Adrenal gland (tissue), 12 donors: ENCODE data around the gene CCDC134. TPM values are rescaled to one million over a fixed set of nuclear protein-coding genes. Genes with fewer than 3 reads are reported as not detected.

Source experiments
- DNase-seq, 7 donors: peaks; one replicate each; pipeline ENCODE4 v3.0.0-alpha.2; 2019 to 2020
- H3K27ac ChIP-seq, 5 donors: fragments of 200-600 bp; sonication (generic) in 4 of 5; 1 replicate in 3 of 5; 2 replicates in 2 of 5; pipeline versions ENCODE4 v1.5.1 to v1.8.0; 2016 to 2020; ENCODE audit warnings: mild to moderate bottlenecking in 1 of 5
- H3K27me3 ChIP-seq: fragments of 200-600 bp; 2 replicates; pipeline ENCODE4 v1.8.0; 2021
- H3K36me3 ChIP-seq, 2 donors: fragments of 200-600 bp; replicated peaks in 1 of 2; 1 replicate in 1 of 2; 2 replicates in 1 of 2; pipeline versions ENCODE4 v1.5.1 to v1.8.0; 2018 to 2022
- H3K4me1 ChIP-seq, 2 donors: fragments of 200-600 bp; replicated peaks in 1 of 2; 1 replicate in 1 of 2; 2 replicates in 1 of 2; pipeline versions ENCODE4 v1.5.1 to v1.8.0; 2018 to 2021
- H3K4me3 ChIP-seq, 4 donors: fragments of 200-600 bp; sonication (generic) in 3 of 4; one replicate each; pipeline ENCODE4 v1.5.1; 2016 to 2018
- H3K9me3 ChIP-seq, 3 donors: fragments of 200-600 bp; sonication (generic) in 1 of 3; replicated peaks in 1 of 3; 1 replicate in 2 of 3; 2 replicates in 1 of 3; pipeline versions ENCODE4 v1.5.1 to v1.8.0; 2016 to 2021
- CTCF ChIP-seq, 6 experiments: fragments of 450-650 bp in 4 of 6; fragments of 200-600 bp in 2 of 6; sonication (generic) in 1 of 6; IDR thresholded peaks; 1 replicate in 5 of 6; 2 replicates in 1 of 6; pipeline versions ENCODE4 v1.5.1 to v1.8.0; 2016 to 2021; ENCODE audit warnings: antibody characterized with exemption in 6 of 6, mild to moderate bottlenecking in 2 of 6, moderate library complexity in 1 of 6
- POLR2A ChIP-seq, 2 donors: fragments of 450-650 bp; IDR thresholded peaks; one replicate each; pipeline ENCODE4 v1.6.1; 2017; ENCODE audit warnings: antibody characterized with exemption in 2 of 2, mild to moderate bottlenecking in 2 of 2, moderate library complexity in 1 of 2
- WGBS, 4 donors: extraction: QIAGEN DNeasy Blood & Tissue Kit in 2 of 4; methylation state at CpG; one replicate each; pipeline versions ENCODE4 v1.1.5 to v1.1.7; 2013 to 2017; 5-methylcytosine and 5-hydroxymethylcytosine counted together
- intact Hi-C, 2 donors: fragments of 100-400 bp; cut with DNase I; formaldehyde crosslinking; loops; one replicate each; pipeline versions ENCODE4 v1.14.1 to v1.15.0; 2022 to 2023
- polyA plus RNA-seq, 3 donors: library from polyadenylated mRNA; stranded (reverse); fragments of 200-250 nt in 2 of 3; fragments of 350-450 nt in 1 of 3; fragmentation: Illumina TruSeq in 1 of 3; extraction: RNeasy Lipid Tissue Mini Kit (QIAGEN cat#74804) in 1 of 3; gene quantifications; one replicate each; pipeline ENCODE4 v1.2.3, GENCODE V29; 2013 to 2014
- total RNA-seq, 9 donors: library from RNA; depleted of rRNA in 4 of 9; stranded (reverse); fragments of >200 nt in 4 of 9; fragments of 120-200 nt in 1 of 9; fragmentation: NEBNext Ultra II Directional in 1 of 9; extraction: Animal tissue kit (Norgen Biotek cat#: 25700) in 1 of 9; gene quantifications; one replicate each; pipeline versions ENCODE4 v1.1.0 to v1.2.4, GENCODE V29; 2013 to 2023
- donor health status: healthy with polysubstance abuse.
- donor health status: Bipolar disorder and iron deficiency.
- donor health status: DM: yes; HTN: yes; CAD: no.
- donor health status: DM: no; HTN: no; CAD: no.
- donor health status: DM: no; HTN: no; CAD: no.
- donor health status: DM: yes; HTN: yes; CAD: no.

The CCDC134 gene
- total and polyA plus RNA-seq, 12 donors: 4.9 to 64.4 (median 32.0) TPM

GRCh38 chr22:41831383-41831782 lies 30.9 kb downstream of the CCDC134 start:
- intact Hi-C loops: no loop called here
- TF ChIP-seq POLR2A (IDR thresholded peaks at IDR 0.05) (no peak), CTCF (IDR thresholded peaks at IDR 0.05) (no peak)
- peak in 3 of 7 donors; percentile 46 to 58 (median 51) for DNase-seq
- Histone ChIP-seq H3K4me3 (no peak overlapping the region), H3K27ac (peak overlapping the region in 4 of 5 donors; percentile 87 to 99 (median 97)), H3K4me1 (peaks cover 35 to 45% of the 10 kb centered on the region in 2 donors), H3K9me3 (no peaks in the 10 kb centered on the region), H3K27me3 (no peaks in the 10 kb centered on the region), H3K36me3 (peaks cover 0 to 12% of the 10 kb centered on the region in 2 donors)
- 51 to 61% (median 57%) methylated on average over 6 of the region's 6 CpGs for WGBS, 4 donors

- H3K27ac ChIP-seq: peak overlapping the region; percentile 65 to 99 (median 96)
- H3K4me3 ChIP-seq: peak overlapping the region in 2 of 4 donors; percentile 58 to 86
- H3K4me1 ChIP-seq: peaks cover 29 to 45% of the 10 kb centered on the region in 2 donors
- H3K9me3 ChIP-seq: no peaks in the 10 kb centered on the region
- TF ChIP-seq POLR2A (IDR thresholded peaks at IDR 0.05) (no peak), CTCF (IDR thresholded peaks at IDR 0.05) (no peak)
- H3K27me3 ChIP-seq: no peaks in the 10 kb centered on the region
- intact Hi-C loops: no loop called here
- WGBS, 4 donors: 10 to 26% (median 12%) methylated on average over 8 to 17 of the region's 17 CpGs
- no peak for DNase-seq
- peaks cover 0 to 18% of the 10 kb centered on the region in 2 donors for H3K36me3 ChIP-seq
Observed at GRCh38 chr22:41831828-41832552, 31.5 kb downstream of the CCDC134 start.

- Histone ChIP-seq H3K27ac (peak within 1 kb of the TSS; percentile 87 to 99 (median 96)), H3K4me3 (peak within 1 kb of the TSS; percentile 26 to 91 (median 69)), H3K9me3 (no peaks in the 10 kb centered on the region), H3K36me3 (peaks cover 0 to 20% of the 10 kb centered on the region in 2 donors), H3K4me1 (peaks cover 26 to 42% of the 10 kb centered on the region in 2 donors), H3K27me3 (no peaks in the 10 kb centered on the region)
- WGBS, 4 donors: 0 to 1% (median 0%) methylated on average over 5 to 75 of the region's 75 CpGs
- TF ChIP-seq CTCF (IDR thresholded peaks at IDR 0.05) (peak in 2 of 6 experiments; percentile 9 to 14), POLR2A (IDR thresholded peaks at IDR 0.05) (peak; percentile 75 to 88)
- DNase-seq: peak; percentile 100
- intact Hi-C loops: no loop called here
Observed at GRCh38 chr22:41832553-41833368, 32.3 kb downstream of the CCDC134 start, which contains the start of gene SREBF2. TSS of gene SREBF2 (plus strand) at chr22:41833105. CDS start at chr22:41833271, 166 bp downstream.
